ENCODE measurements around the gene TRAF3IP1. TPM values are rescaled to one million over a fixed set of nuclear protein-coding genes. Genes with fewer than 3 reads are reported as not detected.
"Not testable (repeated sequence)": the region's sequence is repeated elsewhere in the genome, so short reads cannot be mapped to it uniquely, and the experiment has no call there.

The TRAF3IP1 gene
- total RNA-seq, 1 donor from 2014 or later: 20.8 TPM

DNA sequence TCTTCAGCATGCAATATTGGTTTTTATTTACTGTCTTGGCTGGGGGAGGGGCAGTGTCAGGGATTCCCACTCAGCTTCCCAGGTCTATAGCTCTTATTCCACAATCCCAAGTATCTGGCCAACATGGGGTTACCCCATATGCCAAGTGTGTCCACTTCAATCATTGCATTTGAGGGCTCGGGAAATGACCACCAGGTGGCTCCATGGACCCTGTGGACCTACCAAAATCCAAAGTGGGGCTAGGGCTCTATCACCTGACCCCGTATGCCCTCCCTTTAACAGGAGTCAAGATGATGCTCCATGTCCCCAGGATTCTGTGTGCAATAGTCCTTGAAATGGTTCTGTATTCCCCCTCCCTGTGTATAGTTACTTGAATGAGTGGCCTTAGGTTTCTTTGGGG, 12.1 kb upstream of the TRAF3IP1 start:
- no peaks in the 10 kb centered on the region for H3K27me3 ChIP-seq
- no peaks in the 10 kb centered on the region for H3K4me1 ChIP-seq
- DNase-seq (peak; percentile 17), ATAC-seq (no peak)
- H3K9me3 ChIP-seq: no peaks in the 10 kb centered on the region
- intact Hi-C loops (cut with DNase I): no loop called here
- no peaks in the 10 kb centered on the region for H3K36me3 ChIP-seq
- no peak overlapping the region for H3K27ac ChIP-seq
- H3K4me3 ChIP-seq: no peak overlapping the region
- TF ChIP-seq CTCF (IDR thresholded peaks at IDR 0.05): no peak

DNA sequence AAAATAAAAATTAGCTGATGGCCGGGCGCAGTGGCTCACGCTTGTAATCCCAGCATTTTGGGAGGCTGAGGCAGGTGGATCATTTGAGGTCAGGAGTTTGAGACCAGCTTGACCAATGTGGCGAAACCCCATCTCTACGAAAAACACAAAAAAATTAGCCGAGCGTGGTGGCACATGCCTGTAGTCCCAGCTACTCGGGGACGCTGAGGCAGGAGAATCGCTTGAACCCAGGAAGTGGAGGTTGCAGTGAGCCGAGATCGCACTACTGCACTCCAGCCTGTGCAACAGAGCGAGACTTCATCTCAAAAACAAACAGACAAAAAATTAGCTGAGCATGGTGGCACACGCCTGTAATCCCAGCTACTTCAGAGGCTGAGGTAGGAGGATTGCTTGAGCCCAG, 9.6 kb upstream of the TRAF3IP1 start:
- H3K27me3 ChIP-seq; H3K4me3 ChIP-seq; H3K36me3 ChIP-seq; intact Hi-C loops (cut with DNase I); H3K9me3 ChIP-seq; ATAC-seq; H3K27ac ChIP-seq; DNase-seq; H3K4me1 ChIP-seq: not testable (repeated sequence)

DNA sequence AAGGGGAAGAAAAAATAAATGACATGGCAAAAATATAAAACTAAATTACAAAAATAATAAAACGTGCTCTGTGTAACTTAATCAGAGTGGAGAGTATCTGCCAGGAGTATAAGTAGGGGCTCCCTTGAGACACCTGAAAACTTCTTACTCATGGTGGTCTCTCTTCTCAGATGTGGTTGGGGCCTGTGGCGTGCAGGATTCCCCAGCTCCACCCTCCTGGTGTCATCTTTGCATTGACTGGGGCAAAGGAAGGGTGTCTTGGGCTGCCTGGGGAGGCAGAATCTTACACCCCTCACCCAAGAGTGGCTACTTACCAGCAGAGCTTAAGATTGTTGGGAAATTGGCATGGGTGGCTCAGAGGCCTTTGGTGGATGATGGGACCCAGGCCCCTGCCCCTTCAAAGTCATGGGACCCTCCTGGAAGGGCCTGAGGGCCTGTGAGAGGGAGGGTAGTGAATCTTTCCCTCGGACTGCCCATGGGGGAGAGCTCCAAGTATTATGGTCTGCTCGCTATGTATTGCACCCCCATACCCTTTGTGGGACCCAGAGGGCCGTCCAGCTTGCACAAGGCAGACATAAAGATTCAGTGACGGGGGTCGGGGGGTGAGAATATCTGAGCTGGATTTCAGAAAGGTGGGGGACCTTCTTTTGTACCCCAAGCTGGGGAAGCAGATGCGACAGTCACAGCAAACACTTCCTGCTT, 6.9 kb upstream of the TRAF3IP1 start:
- DNase-seq (no peak), ATAC-seq (no peak)
- Histone ChIP-seq H3K27me3 (no peaks in the 10 kb centered on the region), H3K27ac (no peak overlapping the region), H3K9me3 (no peaks in the 10 kb centered on the region), H3K4me3 (no peak overlapping the region), H3K36me3 (no peaks in the 10 kb centered on the region), H3K4me1 (no peaks in the 10 kb centered on the region)
- intact Hi-C loops (cut with DNase I): no loop called here
- no peak for TF ChIP-seq CTCF (IDR thresholded peaks at IDR 0.05)

- intact Hi-C loops (cut with DNase I): no loop called here
- H3K27ac ChIP-seq: no peak overlapping the region
- H3K36me3 ChIP-seq: no peaks in the 10 kb centered on the region
- H3K4me3 ChIP-seq: no peak overlapping the region
- H3K9me3 ChIP-seq: no peaks in the 10 kb centered on the region
- no peak for ATAC-seq
- no peak for TF ChIP-seq CTCF (IDR thresholded peaks at IDR 0.05)
- DNase-seq: no peak
- H3K27me3 ChIP-seq: no peaks in the 10 kb centered on the region
- H3K4me1 ChIP-seq: no peaks in the 10 kb centered on the region
These were observed 6.3 kb upstream of the TRAF3IP1 start for GRCh38 chr2:238313991-238314350.

- H3K27me3 ChIP-seq: no peaks in the 10 kb centered on the region
- H3K36me3 ChIP-seq: no peaks in the 10 kb centered on the region
- H3K4me3 ChIP-seq: no peak overlapping the region
- peak; percentile 31 for ATAC-seq
- H3K4me1 ChIP-seq: peaks cover 3% of the 10 kb centered on the region
- H3K9me3 ChIP-seq: no peaks in the 10 kb centered on the region
- intact Hi-C loops (cut with DNase I): no loop called here
- TF ChIP-seq CTCF (IDR thresholded peaks at IDR 0.05): no peak
- DNase-seq: no peak
- no peak overlapping the region for H3K27ac ChIP-seq
These were observed 5.7 kb upstream of the TRAF3IP1 start for GRCh38 chr2:238314576-238314975.

- H3K27ac ChIP-seq: no peak overlapping the region
- H3K27me3 ChIP-seq: no peaks in the 10 kb centered on the region
- TF ChIP-seq CTCF (IDR thresholded peaks at IDR 0.05): no peak
- intact Hi-C loops (cut with DNase I): no loop called here
- H3K9me3 ChIP-seq: no peaks in the 10 kb centered on the region
- H3K36me3 ChIP-seq: no peaks in the 10 kb centered on the region
- H3K4me3 ChIP-seq: no peak overlapping the region
- H3K4me1 ChIP-seq: peaks cover 6% of the 10 kb centered on the region
- ATAC-seq: no peak
- no peak for DNase-seq
These were observed 5.2 kb upstream of the TRAF3IP1 start for GRCh38 chr2:238315031-238315595.

All from upper lobe of right lung (tissue), 1 donor.